Mesothelial cell of epicardium (in vitro differentiated cells): ENCODE measurements around the gene SNX13. TPM values are rescaled to one million over a fixed set of nuclear protein-coding genes. Genes with fewer than 3 reads are reported as not detected.

Experiments used
- DNase-seq, 2 experiments: peaks; one replicate each; pipeline ENCODE4 v3.0.0; 2021; ENCODE audit warnings: low spot score in 2 of 2; ENCODE audit not compliant: unreplicated experiment in 2 of 2
- H3K27ac Mint-ChIP-seq: 2 replicates; pipeline ENCODE4 v1.8.0; 2021; ENCODE audit warnings: mixed read lengths
- H3K27me3 Mint-ChIP-seq: 2 replicates; pipeline ENCODE4 v1.8.0; 2021; ENCODE audit warnings: low read depth, mixed read lengths
- H3K36me3 Mint-ChIP-seq: 2 replicates; pipeline ENCODE4 v1.8.0; 2021; ENCODE audit warnings: mixed read lengths
- H3K4me1 Mint-ChIP-seq: 2 replicates; pipeline ENCODE4 v1.8.0; 2021; ENCODE audit warnings: mixed read lengths
- H3K4me3 Mint-ChIP-seq: 2 replicates; pipeline ENCODE4 v1.8.0; 2021; ENCODE audit warnings: mild to moderate bottlenecking, moderate library complexity, mixed read lengths
- H3K9me3 Mint-ChIP-seq: 2 replicates; pipeline ENCODE4 v1.8.0; 2021; ENCODE audit warnings: mixed read lengths
- total RNA-seq: library from RNA; stranded (reverse); gene quantifications from 3 replicates; pipeline ENCODE4 v1.2.1, GENCODE V29; 2021
- TF ChIP-seq, protein P1 (sequence below): fragments of 200-600 bp; sonication (generic); IDR thresholded peaks from one replicate; pipeline ENCODE4 v1.5.0; 2021; ENCODE audit warnings: antibody characterized with exemption; ENCODE audit not compliant: unreplicated experiment

SNX13 gene
- total RNA-seq, 1 donor from 2014 or later = 57.1 TPM

DNA sequence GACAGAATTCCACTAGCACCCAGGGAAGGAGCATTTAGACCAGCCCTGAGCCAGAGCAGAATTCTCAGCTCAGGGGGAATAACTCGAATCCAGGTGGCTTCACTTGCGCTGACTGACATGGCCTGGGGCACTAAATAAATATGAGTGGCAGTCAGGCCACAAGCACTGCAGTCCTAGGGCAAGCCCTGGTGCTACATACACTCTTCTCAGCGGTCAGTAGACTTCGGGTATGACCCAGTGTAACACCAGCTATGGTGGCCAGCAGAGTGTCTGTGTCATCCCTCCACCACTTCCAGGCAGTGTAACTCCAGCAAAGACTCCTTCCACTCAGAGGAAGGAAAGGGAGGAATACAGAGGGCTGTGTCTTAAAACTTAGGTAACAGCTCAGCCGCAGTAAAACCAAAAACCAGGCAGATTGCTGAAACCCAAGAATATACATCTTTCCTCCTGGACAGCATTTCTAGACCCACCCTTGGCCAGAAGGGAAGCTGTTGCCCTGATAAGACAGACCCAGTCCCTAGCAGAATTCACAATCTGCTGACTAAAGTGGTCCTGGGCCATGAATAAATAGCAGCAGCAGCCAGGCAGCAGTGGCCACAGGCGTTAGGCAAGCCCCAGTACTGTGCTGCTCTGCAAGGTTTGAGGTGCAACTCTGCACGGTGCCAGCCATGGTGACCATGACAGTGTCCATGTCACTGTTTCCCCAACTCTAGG, 77.0 kb downstream of the SNX13 start:
- H3K9me3 Mint-ChIP-seq = peaks cover 38% of the 10 kb centered on the region
- DNase-seq = no peak
- TF ChIP-seq, protein P1, sequence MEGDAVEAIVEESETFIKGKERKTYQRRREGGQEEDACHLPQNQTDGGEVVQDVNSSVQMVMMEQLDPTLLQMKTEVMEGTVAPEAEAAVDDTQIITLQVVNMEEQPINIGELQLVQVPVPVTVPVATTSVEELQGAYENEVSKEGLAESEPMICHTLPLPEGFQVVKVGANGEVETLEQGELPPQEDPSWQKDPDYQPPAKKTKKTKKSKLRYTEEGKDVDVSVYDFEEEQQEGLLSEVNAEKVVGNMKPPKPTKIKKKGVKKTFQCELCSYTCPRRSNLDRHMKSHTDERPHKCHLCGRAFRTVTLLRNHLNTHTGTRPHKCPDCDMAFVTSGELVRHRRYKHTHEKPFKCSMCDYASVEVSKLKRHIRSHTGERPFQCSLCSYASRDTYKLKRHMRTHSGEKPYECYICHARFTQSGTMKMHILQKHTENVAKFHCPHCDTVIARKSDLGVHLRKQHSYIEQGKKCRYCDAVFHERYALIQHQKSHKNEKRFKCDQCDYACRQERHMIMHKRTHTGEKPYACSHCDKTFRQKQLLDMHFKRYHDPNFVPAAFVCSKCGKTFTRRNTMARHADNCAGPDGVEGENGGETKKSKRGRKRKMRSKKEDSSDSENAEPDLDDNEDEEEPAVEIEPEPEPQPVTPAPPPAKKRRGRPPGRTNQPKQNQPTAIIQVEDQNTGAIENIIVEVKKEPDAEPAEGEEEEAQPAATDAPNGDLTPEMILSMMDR = no peak
- H3K4me1 Mint-ChIP-seq = no peaks in the 10 kb centered on the region
- H3K36me3 Mint-ChIP-seq = peaks cover 74% of the 10 kb centered on the region
- H3K27me3 Mint-ChIP-seq = no peaks in the 10 kb centered on the region
- H3K4me3 Mint-ChIP-seq = no peak overlapping the region
- H3K27ac Mint-ChIP-seq = no peak overlapping the region

- Mint-ChIP-seq H3K27ac (no peak overlapping the region), H3K27me3 (no peaks in the 10 kb centered on the region), H3K36me3 (peaks cover 72% of the 10 kb centered on the region), H3K4me3 (no peak overlapping the region), H3K9me3 (peaks cover 38% of the 10 kb centered on the region), H3K4me1 (peaks cover 2% of the 10 kb centered on the region)
- TF ChIP-seq, protein P1 = no peak
- no peak for DNase-seq
Observed at GRCh38 chr7:17856251-17856650, 84.0 kb downstream of the SNX13 start.

GRCh38 chr7:17855202-17855601, 85.1 kb downstream of the SNX13 start:
- no peak for DNase-seq
- H3K4me1 Mint-ChIP-seq = peaks cover 2% of the 10 kb centered on the region
- H3K36me3 Mint-ChIP-seq = peaks cover 68% of the 10 kb centered on the region

DNA sequence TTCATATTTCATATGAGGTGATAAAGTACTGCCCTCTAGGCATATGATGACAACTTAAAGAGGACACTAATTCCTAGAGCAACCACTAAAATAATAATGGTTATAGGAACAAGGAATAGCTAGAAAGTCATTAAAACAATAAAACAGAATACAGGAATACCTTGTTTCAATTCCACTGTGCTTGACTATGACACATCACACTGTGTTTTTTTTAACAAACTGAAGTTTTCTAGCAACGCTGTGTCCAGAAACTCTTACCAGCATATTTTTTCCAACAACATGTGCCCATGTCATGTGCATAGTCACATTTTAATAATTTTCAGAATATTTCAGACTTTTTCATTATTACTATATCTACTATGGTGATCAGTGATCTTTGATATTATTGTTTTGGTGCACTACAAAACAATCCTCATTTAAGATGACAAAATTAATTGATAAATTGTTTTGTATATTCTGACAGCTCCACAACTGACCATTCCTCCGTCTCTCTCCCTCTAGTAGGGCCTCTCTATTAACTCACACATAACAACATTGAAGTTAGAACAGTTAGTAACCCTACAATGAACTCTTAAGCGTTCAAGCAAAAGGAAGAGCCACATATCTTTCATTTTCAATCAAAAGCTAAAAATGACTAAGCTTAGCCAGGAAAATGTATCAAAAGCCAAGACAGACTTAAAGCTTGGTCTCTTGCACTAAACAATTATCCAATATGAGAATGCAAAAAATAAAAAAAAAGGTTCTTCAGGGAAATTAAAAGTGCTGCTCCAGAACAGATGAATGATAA, 85.8 kb downstream of the SNX13 start:
- Mint-ChIP-seq H3K9me3 (peaks cover 27% of the 10 kb centered on the region), H3K36me3 (peaks cover 64% of the 10 kb centered on the region), H3K4me1 (peaks cover 2% of the 10 kb centered on the region), H3K27ac (no peak overlapping the region), H3K4me3 (no peak overlapping the region), H3K27me3 (no peaks in the 10 kb centered on the region)
- TF ChIP-seq, protein P1 = no peak
- DNase-seq = no peak

More at GRCh38 chr7:17855202-17855601, 85.1 kb downstream of the SNX13 start:
- TF ChIP-seq, protein P1 = no peak
- Mint-ChIP-seq H3K9me3 (peaks cover 34% of the 10 kb centered on the region), H3K27me3 (no peaks in the 10 kb centered on the region), H3K27ac (no peak overlapping the region), H3K4me3 (no peak overlapping the region)

GRCh38 chr7:17852361-17852760, 87.9 kb downstream of the SNX13 start:
- Mint-ChIP-seq H3K27ac (no peak overlapping the region), H3K9me3 (peaks cover 33% of the 10 kb centered on the region), H3K36me3 (peaks cover 64% of the 10 kb centered on the region), H3K27me3 (no peaks in the 10 kb centered on the region), H3K4me1 (peaks cover 2% of the 10 kb centered on the region), H3K4me3 (no peak overlapping the region)
- DNase-seq = no peak
- TF ChIP-seq, protein P1 = no peak
